GM19463 (cell line): ENCODE measurements around the gene CRIM1.
A peak's percentile ranks its signal among the peaks of the same experiment; 100 is the strongest.
"Not testable (repeated sequence)": the region's sequence is repeated elsewhere in the genome, so short reads cannot be mapped to it uniquely, and the experiment has no call there.

ENCODE experiments used
- ATAC-seq: cut with Tn5 transposase; IDR thresholded peaks from one replicate; pipeline ENCODE4 v1.9.1; 2021; ENCODE audit warnings: mild to moderate bottlenecking, moderate library complexity; ENCODE audit not compliant: unreplicated experiment

CRIM1 gene

DNA sequence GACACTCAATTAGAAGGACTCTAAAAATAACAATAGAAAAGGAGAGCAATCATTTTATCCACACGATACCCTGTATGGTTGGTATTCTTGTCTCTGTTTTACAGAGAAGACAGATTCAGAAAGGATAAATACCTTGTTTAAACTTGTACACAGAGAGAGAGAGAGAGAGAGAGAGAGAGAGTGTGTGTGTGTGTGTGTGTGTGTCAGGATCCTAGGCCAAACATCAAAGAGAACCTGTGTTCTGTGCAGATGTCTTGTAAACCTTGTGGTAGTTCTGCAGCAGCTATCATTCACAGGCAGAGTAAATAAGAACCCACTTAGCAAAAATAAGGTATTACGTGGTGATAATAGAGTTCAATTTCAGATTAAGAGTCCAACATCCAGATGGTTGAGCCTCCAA, 4.3 kb upstream of the CRIM1 start:
- ATAC-seq: no peak

- ATAC-seq: no peak
These were observed 3.7 kb upstream of the CRIM1 start for GRCh38 chr2:36351736-36352349.

GRCh38 chr2:36352701-36353100, 2.9 kb upstream of the CRIM1 start:
- ATAC-seq: no peak

GRCh38 chr2:36354811-36355150, 797 bp upstream of the CRIM1 start:
- no peak for ATAC-seq

DNA sequence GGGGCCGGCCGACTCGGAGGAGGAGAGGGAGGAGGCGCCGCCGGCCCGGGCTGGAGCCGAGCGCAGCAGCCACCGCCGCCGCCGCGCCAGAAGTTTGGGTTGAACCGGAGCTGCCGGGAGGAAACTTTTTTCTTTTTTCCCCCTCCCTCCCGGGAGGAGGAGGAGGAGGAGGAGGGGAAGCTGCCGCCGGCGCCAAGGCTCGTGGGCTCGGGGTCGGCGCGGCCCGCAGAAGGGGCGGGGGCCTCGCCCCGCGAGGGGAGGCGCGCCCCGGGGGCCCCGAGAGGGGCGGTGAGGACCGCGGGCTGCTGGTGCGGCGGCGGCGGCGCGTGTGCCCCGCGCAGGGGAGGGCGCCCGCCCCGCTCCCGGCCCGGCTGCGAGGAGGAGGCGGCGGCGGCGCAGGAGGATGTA, 316 bp downstream of the CRIM1 start:
- no peak for ATAC-seq

DNA sequence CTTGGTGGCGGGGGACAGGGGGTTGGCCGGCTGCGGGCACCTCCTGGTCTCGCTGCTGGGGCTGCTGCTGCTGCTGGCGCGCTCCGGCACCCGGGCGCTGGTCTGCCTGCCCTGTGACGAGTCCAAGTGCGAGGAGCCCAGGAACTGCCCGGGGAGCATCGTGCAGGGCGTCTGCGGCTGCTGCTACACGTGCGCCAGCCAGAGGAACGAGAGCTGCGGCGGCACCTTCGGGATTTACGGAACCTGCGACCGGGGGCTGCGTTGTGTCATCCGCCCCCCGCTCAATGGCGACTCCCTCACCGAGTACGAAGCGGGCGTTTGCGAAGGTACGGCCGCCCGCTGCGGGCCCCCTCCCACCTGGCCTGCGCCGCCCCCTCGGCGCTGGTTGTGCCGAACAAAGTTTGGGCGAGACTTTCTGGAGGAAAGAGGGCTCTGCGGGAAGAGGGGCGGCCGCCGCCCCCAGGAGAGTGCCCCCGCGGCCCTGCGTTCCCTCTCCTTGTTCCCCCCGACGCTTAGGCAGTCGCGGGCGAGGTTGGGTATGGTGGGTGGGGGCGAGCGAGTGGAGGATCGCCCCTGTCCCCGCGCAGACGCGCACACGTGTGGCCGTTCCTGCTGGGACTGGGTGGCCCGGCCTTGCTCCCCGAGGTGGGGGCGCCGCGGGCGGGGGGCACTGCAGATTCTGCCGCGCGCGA, 866 bp downstream of the CRIM1 start:
- ATAC-seq: peak; percentile 21

GRCh38 chr2:36356990-36357846, 1.6 kb downstream of the CRIM1 start:
- peak; percentile 27 for ATAC-seq

DNA sequence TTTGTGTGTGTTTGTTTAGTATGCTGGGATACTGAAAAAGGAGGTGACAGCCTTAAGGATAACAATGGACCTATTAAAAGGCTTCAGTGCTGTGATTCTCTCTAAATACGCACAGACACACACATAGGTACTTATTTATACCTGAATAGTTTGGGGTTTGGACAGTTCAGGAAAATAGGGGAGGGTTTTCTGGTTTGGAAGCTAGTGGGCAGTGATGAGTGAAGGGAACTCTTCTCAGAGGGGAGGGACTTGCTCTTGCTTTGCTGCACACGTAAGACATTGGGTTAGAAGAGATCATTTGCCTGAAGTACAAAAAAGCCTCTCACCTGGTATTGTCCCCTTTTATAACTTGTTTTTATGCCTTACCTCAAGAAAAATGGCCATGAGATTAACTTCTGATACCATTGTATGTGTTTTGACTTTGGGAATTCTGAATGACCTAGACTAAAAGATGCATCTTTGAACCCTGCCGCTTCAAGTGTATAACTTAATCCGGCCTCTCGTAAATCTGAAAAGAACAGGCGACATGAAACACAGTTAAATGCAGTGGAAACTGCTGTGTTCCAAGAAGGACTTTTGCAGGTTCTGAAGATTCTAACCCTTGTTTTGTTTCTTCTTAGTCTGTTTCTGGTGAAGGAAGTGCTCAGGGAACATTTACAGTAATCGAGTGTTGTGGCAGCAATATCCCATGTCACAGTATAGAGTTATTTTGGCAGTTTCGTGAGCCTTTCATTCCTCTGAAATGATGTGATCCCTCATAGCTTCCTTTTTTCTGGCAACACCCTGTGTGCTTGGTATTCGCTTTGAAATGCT, 2.5 kb downstream of the CRIM1 start:
- peak; percentile 20 for ATAC-seq

DNA sequence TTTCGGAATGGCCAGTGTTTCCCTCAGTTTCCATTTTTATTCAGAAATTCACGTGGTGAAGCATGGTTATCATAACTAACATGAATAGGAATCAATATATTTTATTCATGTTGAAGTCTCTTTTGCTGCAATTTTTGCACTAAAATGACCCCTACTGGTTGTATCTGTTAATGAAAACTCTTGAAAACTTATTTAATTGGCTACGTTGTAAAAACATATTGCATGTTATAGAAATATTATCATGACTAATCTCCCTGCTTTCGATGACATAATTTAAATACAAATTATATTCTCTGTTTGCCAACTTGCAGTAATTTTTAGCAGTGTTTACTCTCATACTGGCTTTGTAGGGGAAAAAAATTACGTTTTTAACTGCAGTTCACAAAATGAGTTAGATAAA, 3.5 kb downstream of the CRIM1 start:
- no peak for ATAC-seq

- no peak for ATAC-seq
These were observed 4.5 kb downstream of the CRIM1 start for GRCh38 chr2:36360063-36360462.

- ATAC-seq: no peak
These were observed 5.3 kb downstream of the CRIM1 start for GRCh38 chr2:36360834-36361233.

DNA sequence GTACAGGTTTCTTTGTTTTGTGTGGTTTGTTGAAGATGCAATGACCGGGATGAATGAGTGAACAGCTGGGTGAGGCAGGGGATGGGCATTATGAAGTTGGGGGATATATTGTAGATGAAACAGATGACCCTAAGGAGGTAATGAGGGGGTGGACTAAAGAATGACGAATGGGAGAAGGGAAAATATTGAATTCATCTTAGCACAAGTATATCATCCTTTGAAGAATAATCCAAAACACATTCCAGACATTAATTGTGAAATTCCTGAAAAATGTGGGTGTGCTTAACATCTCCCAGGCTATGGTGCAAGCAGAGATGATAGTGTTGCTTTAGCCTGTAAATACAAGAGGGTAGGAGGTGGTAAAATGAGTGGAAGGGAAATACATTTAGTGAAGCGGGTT, 5.8 kb downstream of the CRIM1 start:
- ATAC-seq: no peak

GRCh38 chr2:36362291-36362690, 6.7 kb downstream of the CRIM1 start:
- no peak for ATAC-seq

- ATAC-seq: not testable (repeated sequence)
These were observed 7.5 kb downstream of the CRIM1 start for GRCh38 chr2:36363085-36363484.

- ATAC-seq: no peak
These were observed 11.0 kb downstream of the CRIM1 start for GRCh38 chr2:36366491-36367120.

- no peak for ATAC-seq
These were observed 11.9 kb downstream of the CRIM1 start for GRCh38 chr2:36367486-36367885.

DNA sequence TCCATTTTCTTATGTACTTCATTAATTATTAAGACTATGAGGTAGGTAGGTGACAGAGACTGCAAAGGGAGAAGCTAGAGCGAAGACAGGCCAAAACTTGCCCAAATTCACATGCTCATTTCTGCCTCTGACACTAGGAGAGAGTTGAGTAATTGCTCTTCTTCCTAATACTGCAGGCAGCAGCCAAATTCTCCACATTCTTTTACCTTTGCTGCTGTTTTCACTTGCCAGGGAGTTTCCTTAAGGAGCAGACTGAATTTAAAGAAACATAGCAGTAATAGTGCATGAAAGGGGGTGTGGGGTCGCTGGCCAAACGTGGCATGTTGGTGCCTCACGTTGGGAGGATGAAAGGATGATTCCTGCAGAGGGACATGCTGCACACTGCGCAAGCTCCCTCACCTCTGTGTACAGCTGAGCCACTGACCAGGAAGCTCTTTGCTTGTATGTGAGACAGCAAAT, 12.3 kb downstream of the CRIM1 start:
- ATAC-seq: no peak

DNA sequence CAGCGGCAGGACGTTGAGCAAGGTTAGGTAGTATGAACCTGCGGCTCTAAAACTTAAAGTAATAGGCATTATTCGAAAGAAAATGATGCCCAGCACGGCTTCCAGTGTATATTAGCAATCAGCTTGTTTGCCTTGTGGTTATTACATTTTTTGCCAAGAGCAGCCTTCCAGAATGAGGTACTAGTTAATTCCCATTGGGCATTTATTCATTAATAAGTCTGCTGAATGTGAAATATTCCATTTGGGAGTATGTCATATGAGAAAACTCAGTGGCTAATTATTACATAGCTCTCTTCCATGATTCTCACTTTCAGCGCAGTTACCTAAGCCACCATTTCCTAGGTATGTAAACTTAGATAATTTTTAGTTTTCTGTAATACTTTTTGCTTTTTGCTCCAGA, 12.9 kb downstream of the CRIM1 start:
- ATAC-seq: no peak

DNA sequence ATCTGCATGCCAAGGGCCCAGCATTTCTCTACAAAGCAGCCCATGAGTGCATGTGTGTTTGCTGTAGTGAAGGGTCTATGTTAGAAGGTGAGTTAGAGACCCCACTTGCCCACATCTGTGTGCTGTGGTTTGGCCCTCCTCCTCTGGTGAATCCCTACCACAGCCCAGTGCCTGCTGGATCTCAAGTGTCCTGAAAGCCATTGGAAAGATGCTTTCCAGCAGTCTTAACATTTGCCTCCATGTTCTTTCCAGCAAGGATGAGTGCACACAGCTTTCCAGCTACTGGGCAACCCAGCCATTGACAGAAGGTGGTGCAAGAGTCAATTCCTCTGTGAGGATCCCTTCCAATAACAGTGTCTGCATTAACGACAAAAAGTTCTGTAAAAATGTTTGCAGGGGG, 13.6 kb downstream of the CRIM1 start:
- ATAC-seq: no peak

DNA sequence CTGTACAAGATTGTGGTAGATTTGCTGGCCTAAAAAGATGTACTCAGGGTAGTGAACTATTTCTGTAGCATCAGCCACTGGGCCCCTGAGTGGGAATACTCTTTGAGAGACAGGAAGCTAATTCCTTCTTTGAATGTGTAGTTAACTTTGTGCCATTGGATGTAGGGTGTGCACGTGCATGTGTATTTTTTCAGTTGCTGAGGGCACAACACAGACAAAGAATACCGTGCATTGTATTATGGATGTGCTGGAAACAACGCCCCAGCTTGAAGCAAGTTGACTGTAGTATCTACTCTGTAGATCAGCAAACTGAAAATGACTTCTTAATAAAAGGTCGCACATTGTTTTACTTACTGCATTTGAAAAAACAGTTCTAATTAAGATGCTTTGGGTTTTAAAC, 14.1 kb downstream of the CRIM1 start:
- no peak for ATAC-seq

DNA sequence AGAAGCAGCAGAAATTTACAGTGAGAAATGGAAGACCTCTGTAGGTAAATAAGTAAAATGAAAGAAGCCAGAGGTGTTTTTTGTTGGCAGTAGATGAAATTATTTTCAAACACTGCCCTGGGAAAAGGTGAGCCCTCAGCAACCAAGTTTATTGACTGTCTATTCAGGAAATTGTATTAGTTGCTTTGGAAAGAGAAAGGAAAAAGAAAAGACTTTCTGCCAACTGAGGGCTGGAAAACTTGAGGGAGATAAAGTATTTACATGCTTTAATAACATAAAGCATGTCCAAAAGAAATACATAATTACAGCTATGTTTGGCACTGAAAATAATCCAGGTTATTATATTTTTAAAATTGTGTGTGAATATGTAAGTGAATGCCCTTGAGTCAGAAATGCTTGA, 14.7 kb downstream of the CRIM1 start:
- ATAC-seq: no peak
